GM19043 (cell line): ENCODE data around the gene NMT1.

ENCODE experiments used
- ATAC-seq: cut with Tn5 transposase; IDR thresholded peaks from one replicate; pipeline ENCODE4 v1.9.1; 2021; ENCODE audit warnings: low read depth; ENCODE audit not compliant: unreplicated experiment

Gene NMT1

DNA sequence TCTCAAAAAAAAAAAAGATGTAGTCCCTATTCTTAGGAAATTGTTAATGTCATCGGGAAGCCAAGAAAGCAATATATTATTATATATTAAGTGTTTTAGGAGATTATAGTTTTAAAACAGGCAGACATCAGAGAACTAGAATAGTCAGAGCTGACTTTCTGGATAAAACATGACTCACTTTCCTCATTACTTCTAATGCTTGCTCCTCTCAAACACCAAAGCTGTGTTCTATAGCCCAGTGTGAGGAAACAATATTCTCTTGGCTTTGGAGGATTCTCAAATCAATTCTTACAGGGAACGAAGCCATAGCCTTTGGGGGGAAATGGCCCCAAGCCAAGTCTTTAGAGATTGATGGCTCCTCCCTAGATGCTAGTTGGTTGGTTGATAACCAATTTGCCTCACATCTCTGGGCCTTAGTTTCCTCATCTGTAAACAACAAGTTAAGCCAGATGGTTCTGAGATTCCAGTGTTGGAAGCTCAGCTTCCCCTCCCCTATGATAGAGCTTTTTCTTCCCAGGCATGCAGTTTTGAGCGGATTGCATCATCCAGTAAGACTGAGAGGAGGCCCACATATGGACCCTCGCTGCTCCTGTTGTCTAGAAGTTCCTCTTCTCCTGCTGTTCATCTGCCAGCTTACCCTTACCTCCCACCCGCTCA is 12.4 kb downstream of the NMT1 start:
- ATAC-seq: no peak

DNA sequence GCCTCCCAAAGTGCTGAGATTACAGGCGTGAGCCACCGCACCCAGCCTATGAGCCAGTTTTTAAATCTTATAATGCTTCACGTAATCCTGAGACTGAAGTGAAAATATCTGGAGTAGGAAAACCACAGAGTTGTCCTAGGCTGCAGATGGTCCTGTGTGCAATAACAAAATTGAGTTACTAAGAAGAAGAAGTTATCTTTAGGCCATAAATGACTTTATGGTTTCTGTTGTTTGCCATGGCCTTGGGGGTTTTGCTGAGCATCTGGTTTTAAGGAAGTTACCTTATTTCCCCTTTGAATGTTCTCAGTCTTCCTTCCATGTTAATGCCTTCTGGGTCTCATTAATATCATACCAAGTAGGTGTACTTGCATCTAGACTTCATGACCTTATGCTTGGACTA is 16.5 kb downstream of the NMT1 start:
- no peak for ATAC-seq

DNA sequence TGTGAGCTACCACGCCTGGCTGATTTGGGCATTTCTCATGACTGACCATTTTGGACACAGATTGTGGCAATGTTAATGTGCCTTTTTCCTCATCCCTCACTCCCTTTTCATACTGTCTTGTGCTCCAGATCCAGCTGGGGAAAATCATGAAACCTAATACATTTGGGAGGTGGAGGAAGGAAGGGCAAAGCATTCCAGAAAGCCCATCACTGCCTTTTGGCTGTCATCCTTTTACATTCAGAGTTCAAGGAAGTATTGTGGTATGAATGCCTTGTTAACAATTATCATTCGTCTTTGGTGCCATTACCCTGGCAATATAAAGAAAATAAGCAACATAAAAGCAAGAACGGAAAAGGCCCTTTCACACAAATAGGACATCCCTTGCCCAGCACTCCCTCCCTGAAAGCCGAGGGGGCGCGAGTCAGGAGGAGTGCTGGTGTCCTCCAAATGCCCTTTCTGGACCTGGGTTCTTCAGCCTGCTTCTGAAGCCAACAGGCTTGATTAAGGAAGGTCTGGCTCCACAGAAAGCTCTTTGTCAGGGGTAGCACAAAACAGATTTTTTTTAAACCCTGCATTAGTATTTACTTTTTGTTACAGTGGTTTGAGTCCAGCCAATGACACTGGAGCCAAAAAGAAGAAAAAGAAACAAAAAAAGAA is 20.1 kb downstream of the NMT1 start:
- ATAC-seq: no peak

DNA sequence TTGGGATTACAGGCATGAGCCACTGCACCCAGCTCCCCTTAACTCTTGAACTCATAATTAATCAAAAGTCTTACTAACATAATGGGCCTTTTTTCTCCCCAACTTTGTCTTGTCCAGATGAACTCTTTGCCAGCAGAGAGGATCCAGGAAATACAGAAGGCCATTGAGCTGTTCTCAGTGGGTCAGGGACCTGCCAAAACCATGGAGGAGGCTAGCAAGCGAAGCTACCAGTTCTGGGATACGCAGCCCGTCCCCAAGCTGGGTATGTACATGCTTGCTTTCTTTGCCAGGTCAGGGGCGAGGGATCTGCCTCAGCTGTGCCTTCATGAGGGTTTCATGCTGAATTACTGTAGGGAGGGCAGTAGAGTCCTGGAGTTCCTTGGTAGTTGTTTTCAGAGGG is 25.3 kb downstream of the NMT1 start:
- ATAC-seq: no peak

DNA sequence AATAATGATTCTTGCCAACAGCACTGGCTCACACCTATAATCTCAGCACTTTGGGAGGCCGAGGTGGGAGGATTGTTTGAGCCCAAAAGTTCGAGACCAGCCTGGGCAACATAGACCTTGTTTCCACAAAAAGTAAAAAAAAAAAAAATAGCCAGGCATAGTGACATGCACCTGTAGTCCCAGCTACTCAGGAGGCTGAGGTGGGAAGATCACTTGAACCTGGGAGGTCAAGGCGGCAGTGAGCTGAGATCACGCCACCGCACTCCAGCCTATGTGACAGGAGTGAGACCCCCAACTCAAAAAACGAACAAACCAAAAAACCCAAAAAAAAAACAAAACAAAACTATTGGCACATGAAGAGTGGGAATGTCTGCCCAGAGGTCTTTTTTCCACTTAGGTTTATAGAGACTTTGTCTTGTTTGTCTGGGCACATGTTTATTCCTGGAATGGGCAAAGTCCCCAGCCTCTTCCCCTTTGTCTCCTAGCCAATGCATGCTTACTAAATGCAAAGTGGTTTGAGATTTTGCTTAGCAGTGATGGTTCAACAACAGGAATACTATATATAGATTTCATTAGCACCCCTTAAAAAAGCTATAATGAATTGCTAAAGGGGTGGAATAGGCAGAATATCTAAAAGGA is 25.9 kb downstream of the NMT1 start:
- ATAC-seq: no peak

DNA sequence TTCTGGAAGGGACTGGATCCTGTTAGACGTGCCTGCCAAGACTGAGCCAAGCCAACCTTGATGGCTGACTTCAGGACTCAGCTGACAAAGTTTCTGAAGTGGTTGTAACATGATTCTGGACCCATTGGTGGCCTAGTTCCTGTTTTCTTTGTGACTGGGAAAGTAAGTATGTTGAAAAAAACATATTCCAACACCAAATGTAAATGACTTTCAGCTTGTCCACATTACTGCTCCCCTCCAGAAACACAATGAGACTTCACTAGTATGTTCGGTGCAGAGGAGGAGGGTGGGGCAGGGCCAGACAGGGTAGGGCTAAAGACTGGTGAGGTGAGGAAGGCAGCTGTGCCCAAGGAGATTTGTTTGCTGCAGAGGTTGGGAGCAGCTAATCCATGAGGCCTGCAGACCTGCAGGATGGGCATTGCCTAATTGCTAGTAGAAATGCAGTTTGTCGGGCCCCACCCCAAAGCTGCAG is 26.4 kb downstream of the NMT1 start:
- ATAC-seq: no peak

DNA sequence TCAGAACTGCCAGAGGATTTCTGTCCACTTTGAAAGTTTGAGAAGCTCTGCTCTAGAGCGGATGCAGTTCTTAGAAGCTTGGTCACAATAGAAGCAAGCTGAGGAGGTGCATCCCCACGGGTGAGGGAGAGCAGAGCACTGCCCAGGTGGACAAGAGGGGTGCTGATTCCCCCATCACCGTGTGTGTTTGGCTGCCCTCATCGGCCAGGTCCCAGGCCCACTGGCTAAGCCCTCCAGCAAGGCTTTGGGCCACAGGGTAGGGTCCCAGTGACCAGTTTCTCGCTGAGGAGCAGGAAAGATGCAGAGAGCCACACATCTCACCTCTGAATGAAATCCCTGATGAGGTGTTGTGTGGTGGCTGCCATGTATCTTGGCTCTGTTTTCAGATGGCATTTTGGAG is 26.9 kb downstream of the NMT1 start:
- ATAC-seq: no peak

DNA sequence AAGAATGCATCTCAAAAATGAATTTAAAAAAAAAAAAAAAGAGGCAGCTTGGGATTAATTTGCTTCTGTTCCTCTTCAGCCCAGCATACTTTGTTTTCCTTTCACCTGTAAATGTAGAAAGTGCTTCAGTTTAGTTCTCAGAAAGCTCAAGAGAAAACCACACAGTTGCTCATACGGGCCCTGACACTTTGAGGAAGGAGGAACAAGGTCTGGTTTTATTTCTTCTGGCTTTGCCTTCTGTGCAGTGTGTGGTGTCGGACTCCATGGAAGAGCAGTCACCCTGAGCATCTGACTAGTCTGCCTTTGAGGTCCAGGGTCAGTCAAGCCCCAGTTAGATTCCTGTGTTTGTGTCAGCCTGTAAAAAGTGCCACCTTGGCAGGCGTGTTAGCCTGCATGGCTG is 27.6 kb downstream of the NMT1 start:
- ATAC-seq: no peak

DNA sequence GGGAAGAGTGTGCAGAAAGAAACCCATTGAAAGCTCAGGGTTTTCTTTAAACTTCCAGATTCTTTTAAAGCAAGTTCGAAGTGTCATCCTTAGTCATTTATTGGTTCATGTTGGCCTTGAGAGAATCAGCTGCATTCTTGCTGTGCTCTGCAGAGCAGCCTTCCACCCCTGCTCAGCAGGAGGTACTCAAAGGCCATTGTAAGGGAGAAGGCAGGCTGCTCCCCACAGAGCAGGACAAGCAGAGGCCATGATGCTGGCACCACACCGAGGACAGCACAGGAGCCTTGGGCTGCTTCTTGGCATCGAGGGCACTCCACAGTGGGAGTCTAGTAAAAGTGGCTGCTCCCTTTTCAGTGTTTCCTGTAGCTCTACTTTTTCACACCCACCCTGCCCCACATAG is 29.6 kb downstream of the NMT1 start:
- ATAC-seq: no peak

DNA sequence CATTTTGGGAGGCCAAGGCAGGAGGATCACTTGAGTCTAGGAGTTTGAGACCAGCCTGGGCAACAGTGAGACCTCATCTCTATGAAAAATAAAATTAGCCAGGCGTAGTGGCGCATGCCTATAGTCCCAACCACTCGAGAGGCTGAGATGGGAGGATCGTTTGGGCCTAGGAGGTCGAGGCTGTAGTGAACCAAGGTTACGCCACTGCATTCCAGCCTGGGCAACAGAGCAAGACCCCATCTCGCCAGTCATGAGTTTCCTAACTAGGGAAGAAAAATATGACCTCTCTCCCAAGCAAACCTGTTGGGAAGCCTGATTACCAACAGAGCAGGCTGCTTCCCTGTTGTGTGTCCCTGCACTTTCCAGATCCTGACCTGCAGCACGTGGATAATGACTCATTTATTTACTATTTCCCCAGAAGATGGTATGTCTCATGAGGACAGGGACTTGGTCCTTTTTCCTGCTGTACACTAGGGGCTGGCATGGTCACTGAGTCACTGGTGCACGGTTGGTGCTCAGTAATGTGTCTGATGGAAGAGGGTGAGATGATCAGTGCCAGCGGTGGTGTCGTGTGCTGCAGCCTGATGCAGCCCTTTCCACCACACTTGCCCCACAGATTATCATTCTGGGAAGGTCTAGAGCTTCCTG is 30.8 kb downstream of the NMT1 start:
- ATAC-seq: no peak

DNA sequence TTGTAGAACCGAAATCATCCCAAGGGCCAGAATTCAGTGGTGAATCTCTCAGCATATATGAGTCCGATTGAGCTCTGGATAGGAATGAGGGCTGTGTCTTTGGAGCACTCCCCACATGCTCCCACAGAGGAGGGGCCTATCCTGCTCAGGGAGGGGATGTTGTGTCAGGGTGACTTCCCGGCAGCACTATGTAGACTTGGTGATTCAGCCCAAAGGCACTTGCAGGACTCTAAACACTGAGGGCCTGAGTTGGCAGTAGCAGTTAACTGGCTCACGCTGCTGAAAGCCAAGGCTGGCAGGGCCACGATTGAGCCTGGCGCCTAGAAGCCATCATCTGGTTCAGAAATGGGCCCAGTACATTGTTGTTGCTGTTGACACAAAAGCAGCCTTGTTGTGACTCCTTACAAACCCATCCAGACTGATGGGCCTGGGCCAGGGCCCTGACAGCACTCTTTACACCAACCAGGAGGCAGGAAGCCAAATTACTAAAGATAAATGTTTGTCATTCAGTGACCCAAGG is 31.9 kb downstream of the NMT1 start:
- no peak for ATAC-seq

DNA sequence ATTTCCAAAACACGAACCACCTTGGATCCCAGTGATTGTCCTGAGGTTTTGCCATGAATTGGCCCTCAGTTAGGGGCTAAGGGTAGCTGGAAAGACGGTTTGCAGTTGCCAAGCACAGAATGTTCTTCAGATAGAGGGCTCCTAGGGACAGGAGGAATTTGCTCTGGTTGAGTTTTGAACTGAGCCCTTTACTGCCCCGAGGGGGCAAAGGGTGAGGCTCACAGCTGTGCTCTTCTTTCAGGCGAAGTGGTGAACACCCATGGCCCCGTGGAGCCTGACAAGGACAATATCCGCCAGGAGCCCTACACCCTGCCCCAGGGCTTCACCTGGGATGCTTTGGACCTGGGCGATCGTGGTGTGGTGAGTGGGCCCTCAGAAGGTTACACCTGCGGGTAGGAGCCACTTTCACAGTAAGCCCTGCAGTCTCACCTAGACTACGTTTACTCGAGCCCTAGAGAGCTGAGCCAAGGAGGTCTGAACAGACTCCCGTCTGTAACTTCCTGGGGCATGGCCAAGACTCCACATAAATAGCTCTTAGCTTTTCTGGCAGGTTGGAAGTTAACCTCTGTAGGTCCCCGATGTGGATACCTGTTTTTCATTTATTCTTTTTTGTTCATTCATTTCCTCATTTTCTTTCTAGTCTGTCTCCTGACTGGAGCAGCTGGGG is 32.5 kb downstream of the NMT1 start:
- no peak for ATAC-seq

DNA sequence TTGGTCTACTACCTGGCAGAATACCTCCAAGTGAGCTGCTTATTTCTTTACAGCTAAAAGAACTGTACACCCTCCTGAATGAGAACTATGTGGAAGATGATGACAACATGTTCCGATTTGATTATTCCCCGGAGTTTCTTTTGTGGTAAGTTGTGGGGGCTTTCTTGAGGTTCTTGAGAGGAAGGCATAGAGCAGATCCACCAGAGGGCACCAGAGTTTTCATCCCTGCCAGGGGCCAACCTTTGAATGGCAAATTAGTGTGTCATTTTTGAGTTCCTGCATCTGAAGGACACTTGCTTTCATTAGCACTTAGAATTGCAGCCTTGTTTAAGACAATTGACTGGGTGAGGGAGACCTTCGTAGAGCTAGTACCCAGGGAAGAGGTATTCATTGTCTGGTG is 35.0 kb downstream of the NMT1 start:
- ATAC-seq: no peak

DNA sequence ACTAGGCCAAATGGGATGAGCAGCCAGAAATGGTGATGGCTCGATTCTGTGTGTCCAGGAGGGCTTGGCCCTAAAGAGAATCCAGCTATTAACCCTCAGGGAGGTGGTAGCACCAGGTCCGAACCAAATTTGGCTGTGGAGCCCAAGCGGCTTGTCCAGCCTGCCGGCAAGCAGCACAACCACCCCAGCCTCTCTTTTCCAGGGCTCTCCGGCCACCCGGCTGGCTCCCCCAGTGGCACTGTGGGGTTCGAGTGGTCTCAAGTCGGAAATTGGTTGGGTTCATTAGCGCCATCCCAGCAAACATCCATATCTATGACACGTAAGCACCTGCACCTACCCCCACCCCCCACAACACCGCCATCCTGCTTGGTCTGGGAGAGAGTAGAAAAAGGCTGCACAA is 35.8 kb downstream of the NMT1 start:
- no peak for ATAC-seq

DNA sequence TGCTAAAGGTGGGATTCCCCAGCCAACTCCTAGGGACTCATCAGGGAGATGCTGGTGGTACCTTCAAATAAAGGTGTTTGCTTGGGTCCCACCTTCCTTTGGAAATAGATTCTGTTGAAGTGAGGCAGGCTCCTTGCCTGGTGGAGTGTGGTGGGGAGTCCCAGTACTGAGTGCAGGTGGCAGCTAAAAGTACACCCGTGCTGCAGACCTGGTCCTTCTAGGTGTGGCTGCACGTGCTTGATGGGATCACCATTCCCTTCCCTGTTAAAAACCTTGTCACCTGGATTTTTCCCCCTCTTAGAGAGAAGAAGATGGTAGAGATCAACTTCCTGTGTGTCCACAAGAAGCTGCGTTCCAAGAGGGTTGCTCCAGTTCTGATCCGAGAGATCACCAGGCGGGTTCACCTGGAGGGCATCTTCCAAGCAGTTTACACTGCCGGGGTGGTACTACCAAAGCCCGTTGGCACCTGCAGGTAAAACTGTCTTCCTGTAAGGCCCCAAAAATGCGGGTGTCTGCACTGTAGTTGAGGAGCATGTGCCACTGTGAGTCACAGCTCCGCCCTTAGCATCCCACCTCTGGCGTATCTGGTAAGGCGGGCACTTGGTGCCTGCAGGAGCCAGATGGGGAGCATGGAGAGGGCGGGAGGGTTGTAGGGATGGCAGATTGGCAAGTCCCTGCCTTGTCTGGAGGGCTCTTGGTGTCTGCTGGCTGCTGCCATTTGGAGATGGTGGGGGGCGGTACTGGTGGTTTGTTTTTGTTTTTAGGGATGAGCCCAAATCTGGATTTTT is 37.2 kb downstream of the NMT1 start:
- ATAC-seq: no peak

DNA sequence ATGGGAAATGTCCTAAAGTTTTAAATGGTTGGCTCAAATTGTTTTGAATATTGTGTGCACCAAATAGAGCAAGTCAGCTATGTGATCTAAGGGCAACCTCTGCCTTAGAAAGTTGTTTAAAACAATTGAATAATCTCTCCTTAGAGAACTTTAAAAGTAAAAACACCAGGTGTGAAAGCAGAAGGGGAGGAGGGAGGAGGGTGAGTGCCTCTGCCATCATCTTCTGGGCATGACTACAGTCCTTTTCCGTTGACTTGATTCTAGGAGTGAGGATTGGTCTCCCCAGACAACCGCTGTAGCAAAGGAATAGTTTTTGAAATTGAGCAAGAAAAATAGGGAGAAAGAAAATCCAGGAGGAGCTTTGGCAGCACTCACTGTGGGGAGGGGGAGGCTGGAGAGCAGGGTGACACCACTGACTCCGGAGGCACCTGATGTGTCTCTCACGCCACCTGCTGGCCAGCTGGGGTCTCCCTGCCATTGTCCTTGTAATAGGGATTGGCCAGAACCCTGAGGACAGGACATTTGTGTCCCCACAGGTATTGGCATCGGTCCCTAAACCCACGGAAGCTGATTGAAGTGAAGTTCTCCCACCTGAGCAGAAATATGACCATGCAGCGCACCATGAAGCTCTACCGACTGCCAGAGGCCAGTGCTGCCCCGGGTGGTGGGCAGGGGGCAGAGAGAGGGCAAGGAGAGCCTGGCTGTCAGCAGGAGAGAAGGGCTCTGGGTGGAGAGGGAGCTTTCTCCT is 37.9 kb downstream of the NMT1 start:
- no peak for ATAC-seq

DNA sequence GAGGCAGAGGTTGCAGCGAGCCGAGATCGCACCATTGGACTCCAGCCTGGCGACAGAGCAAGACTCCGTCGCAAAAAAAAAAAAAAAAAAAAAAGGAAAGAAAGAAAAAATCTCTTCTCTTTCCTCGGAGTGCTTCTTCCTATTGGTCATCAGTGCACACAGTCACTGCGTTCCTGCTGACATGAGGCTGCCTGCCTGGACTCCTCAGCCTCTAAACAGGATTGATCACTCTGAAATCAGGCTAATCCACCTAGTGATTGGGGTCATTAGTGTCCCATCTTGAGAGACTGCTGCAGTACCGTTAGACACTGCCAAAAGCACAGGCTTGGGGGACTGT is 40.4 kb downstream of the NMT1 start:
- no peak for ATAC-seq

DNA sequence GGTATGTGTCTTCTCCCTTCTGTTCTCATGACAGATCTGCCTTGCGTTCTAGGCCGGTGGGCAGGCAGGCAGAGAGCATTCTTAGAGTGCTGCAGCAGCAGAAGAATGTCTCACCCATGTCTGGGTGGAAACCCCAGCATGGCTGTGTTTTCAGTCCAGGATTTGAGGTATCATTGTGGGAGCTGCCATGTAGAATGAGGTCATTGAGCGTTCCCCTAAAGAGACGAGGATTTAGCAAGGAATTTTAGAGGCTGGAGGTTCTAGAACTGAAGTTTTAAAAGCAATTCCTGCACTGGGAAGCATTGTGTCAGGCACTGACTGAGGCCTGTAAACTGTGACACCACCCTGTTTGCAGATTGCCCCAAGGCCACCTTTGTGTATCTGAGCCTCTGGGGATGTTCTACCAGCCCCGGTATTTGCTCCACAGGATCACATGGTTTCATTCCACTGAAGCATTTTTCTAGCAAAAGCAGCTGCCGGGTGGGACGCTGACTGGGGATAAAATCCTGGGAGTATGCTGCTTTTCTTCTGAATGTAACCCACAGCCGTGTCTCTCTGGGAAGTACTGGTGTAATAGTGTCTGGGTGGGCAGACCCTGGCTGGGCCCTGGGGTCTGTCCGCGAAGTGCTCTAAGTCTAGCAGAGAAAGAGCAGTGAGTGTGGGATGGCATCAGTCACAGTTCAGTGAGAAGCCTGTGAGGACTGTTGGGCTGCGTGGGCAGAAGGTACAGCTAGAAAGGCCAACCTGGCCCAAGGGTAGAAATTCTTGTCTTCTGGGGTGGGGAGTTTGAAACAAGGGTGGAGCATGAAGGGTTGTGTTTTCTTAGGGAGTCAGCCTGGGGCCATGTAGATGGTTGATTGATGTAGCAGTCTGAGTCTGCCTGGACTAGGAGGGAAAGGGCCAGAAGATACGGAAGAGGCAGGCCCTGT is 41.0 kb downstream of the NMT1 start:
- no peak for ATAC-seq
